ENCODE data around the gene ATRN.
"Not testable (repeated sequence)": the region's sequence is repeated elsewhere in the genome, so short reads cannot be mapped to it uniquely, and the experiment has no call there.

Gene ATRN

GRCh38 chr20:3456648-3457047 lies 14.2 kb upstream of the ATRN start:
- H3K4me1 Mint-ChIP-seq: no peaks in the 10 kb centered on the region
- H3K27me3 Mint-ChIP-seq: no peaks in the 10 kb centered on the region
- H3K27ac Mint-ChIP-seq: no peak overlapping the region
- H3K4me3 Mint-ChIP-seq: no peak overlapping the region
- H3K9me3 Mint-ChIP-seq: no peaks in the 10 kb centered on the region
- no peaks in the 10 kb centered on the region for H3K36me3 Mint-ChIP-seq

- Mint-ChIP-seq H3K36me3 (no peaks in the 10 kb centered on the region), H3K27ac (no peak overlapping the region), H3K4me3 (no peak overlapping the region), H3K4me1 (no peaks in the 10 kb centered on the region), H3K9me3 (no peaks in the 10 kb centered on the region), H3K27me3 (no peaks in the 10 kb centered on the region)
These were observed 10.9 kb upstream of the ATRN start for GRCh38 chr20:3459881-3460307.

- H3K4me1 Mint-ChIP-seq: no peaks in the 10 kb centered on the region
- H3K27me3 Mint-ChIP-seq: no peaks in the 10 kb centered on the region
- no peaks in the 10 kb centered on the region for H3K9me3 Mint-ChIP-seq
- no peak overlapping the region for H3K27ac Mint-ChIP-seq
- no peaks in the 10 kb centered on the region for H3K36me3 Mint-ChIP-seq
- no peak overlapping the region for H3K4me3 Mint-ChIP-seq
These were observed 9.5 kb upstream of the ATRN start for GRCh38 chr20:3461211-3461771.

GRCh38 chr20:3461911-3462677 lies 8.7 kb upstream of the ATRN start:
- no peaks in the 10 kb centered on the region for H3K27me3 Mint-ChIP-seq
- no peak overlapping the region for H3K4me3 Mint-ChIP-seq
- H3K27ac Mint-ChIP-seq: no peak overlapping the region
- H3K9me3 Mint-ChIP-seq: no peaks in the 10 kb centered on the region
- no peaks in the 10 kb centered on the region for H3K36me3 Mint-ChIP-seq
- no peaks in the 10 kb centered on the region for H3K4me1 Mint-ChIP-seq

GRCh38 chr20:3464166-3464565 lies 6.7 kb upstream of the ATRN start:
- Mint-ChIP-seq H3K27me3 (no peaks in the 10 kb centered on the region), H3K4me1 (no peaks in the 10 kb centered on the region), H3K9me3 (no peaks in the 10 kb centered on the region), H3K4me3 (no peak overlapping the region), H3K36me3 (no peaks in the 10 kb centered on the region), H3K27ac (no peak overlapping the region)

- H3K27ac Mint-ChIP-seq: no peak overlapping the region
- no peaks in the 10 kb centered on the region for H3K9me3 Mint-ChIP-seq
- no peak overlapping the region for H3K4me3 Mint-ChIP-seq
- no peaks in the 10 kb centered on the region for H3K4me1 Mint-ChIP-seq
- H3K27me3 Mint-ChIP-seq: no peaks in the 10 kb centered on the region
- no peaks in the 10 kb centered on the region for H3K36me3 Mint-ChIP-seq
These were observed 5.5 kb upstream of the ATRN start for GRCh38 chr20:3465301-3465700.

- Mint-ChIP-seq H3K36me3 (no peaks in the 10 kb centered on the region), H3K27me3 (no peaks in the 10 kb centered on the region), H3K9me3 (no peaks in the 10 kb centered on the region), H3K4me1 (peaks cover 31% of the 10 kb centered on the region), H3K27ac (peak overlapping the region; percentile 43), H3K4me3 (peak overlapping the region; percentile 89)
These were observed 601 bp upstream of the ATRN start for GRCh38 chr20:3470208-3470626.

- Mint-ChIP-seq H3K27me3 (no peaks in the 10 kb centered on the region), H3K4me3 (peak overlapping the region; percentile 95), H3K9me3 (no peaks in the 10 kb centered on the region), H3K27ac (peak overlapping the region; percentile 92), H3K4me1 (peaks cover 31% of the 10 kb centered on the region), H3K36me3 (no peaks in the 10 kb centered on the region)
These were observed 691 bp downstream of the ATRN start for GRCh38 chr20:3471397-3472021.

- no peaks in the 10 kb centered on the region for H3K9me3 Mint-ChIP-seq
- no peaks in the 10 kb centered on the region for H3K36me3 Mint-ChIP-seq
- peak overlapping the region; percentile 95 for H3K4me3 Mint-ChIP-seq
- no peaks in the 10 kb centered on the region for H3K27me3 Mint-ChIP-seq
- peaks cover 31% of the 10 kb centered on the region for H3K4me1 Mint-ChIP-seq
- H3K27ac Mint-ChIP-seq: peak overlapping the region; percentile 92
These were observed 1.3 kb downstream of the ATRN start for GRCh38 chr20:3472105-3472504.

GRCh38 chr20:3473324-3473723 lies 2.5 kb downstream of the ATRN start:
- H3K27me3 Mint-ChIP-seq: no peaks in the 10 kb centered on the region
- peaks cover 31% of the 10 kb centered on the region for H3K4me1 Mint-ChIP-seq
- H3K36me3 Mint-ChIP-seq: no peaks in the 10 kb centered on the region
- peak overlapping the region; percentile 12 for H3K4me3 Mint-ChIP-seq
- no peaks in the 10 kb centered on the region for H3K9me3 Mint-ChIP-seq
- no peak overlapping the region for H3K27ac Mint-ChIP-seq

GRCh38 chr20:3473944-3474343 lies 3.1 kb downstream of the ATRN start:
- H3K36me3 Mint-ChIP-seq: no peaks in the 10 kb centered on the region
- H3K4me1 Mint-ChIP-seq: peaks cover 31% of the 10 kb centered on the region
- H3K27me3 Mint-ChIP-seq: no peaks in the 10 kb centered on the region
- no peak overlapping the region for H3K27ac Mint-ChIP-seq
- peak overlapping the region; percentile 4 for H3K4me3 Mint-ChIP-seq
- H3K9me3 Mint-ChIP-seq: no peaks in the 10 kb centered on the region

- not testable (repeated sequence) for H3K27me3 Mint-ChIP-seq, H3K36me3 Mint-ChIP-seq, H3K9me3 Mint-ChIP-seq, H3K4me3 Mint-ChIP-seq, H3K27ac Mint-ChIP-seq
- H3K4me1 Mint-ChIP-seq: peaks cover 41% of the 10 kb centered on the region
These were observed 6.4 kb downstream of the ATRN start for GRCh38 chr20:3477003-3477860.

GRCh38 chr20:3477861-3478544 lies 7.2 kb downstream of the ATRN start:
- Mint-ChIP-seq H3K27me3 (no peaks in the 10 kb centered on the region), H3K4me1 (peaks cover 39% of the 10 kb centered on the region), H3K9me3 (no peaks in the 10 kb centered on the region), H3K36me3 (no peaks in the 10 kb centered on the region), H3K27ac (no peak overlapping the region), H3K4me3 (no peak overlapping the region)

- H3K27ac Mint-ChIP-seq: no peak overlapping the region
- no peak overlapping the region for H3K4me3 Mint-ChIP-seq
- no peaks in the 10 kb centered on the region for H3K36me3 Mint-ChIP-seq
- no peaks in the 10 kb centered on the region for H3K9me3 Mint-ChIP-seq
- H3K27me3 Mint-ChIP-seq: no peaks in the 10 kb centered on the region
- peaks cover 29% of the 10 kb centered on the region for H3K4me1 Mint-ChIP-seq
These were observed 8.2 kb downstream of the ATRN start for GRCh38 chr20:3479025-3479424.
